Measurements from ENCODE around the gene ECPAS. TPM values are rescaled to one million over a fixed set of nuclear protein-coding genes. Genes with fewer than 3 reads are reported as not detected.

Gene ECPAS
- total RNA-seq, 1 experiment from 2014 or later: 116 TPM

- Histone ChIP-seq H3K27me3 (replicated peaks; ENCODE audit: insufficient read depth, low read depth, low read length, poor library complexity) (no peaks in the 10 kb centered on the region), H3K9me3 (ENCODE audit: low read depth, low read length, poor library complexity, severe bottlenecking) (no peaks in the 10 kb centered on the region), H3K36me3 (ENCODE audit: insufficient read depth, low read length, poor library complexity, severe bottlenecking) (no peaks in the 10 kb centered on the region), H3K4me1 (ENCODE audit: insufficient read depth, low read length, poor library complexity, severe bottlenecking) (peaks cover 9% of the 10 kb centered on the region), H3K27ac (ENCODE audit: low read depth, low read length, poor library complexity, severe bottlenecking) (no peak overlapping the region), H3K4me3 (ENCODE audit: low read depth, low read length, poor library complexity, severe bottlenecking) (no peak overlapping the region)
- CTCF ChIA-PET: no interaction called here
- no peak for TF ChIP-seq EZH2 (IDR thresholded peaks at IDR 0.05; ENCODE audit: borderline replicate concordance, low read depth, low read length, poor library complexity, severe bottlenecking)
- TF ChIP-seq, protein P1, sequence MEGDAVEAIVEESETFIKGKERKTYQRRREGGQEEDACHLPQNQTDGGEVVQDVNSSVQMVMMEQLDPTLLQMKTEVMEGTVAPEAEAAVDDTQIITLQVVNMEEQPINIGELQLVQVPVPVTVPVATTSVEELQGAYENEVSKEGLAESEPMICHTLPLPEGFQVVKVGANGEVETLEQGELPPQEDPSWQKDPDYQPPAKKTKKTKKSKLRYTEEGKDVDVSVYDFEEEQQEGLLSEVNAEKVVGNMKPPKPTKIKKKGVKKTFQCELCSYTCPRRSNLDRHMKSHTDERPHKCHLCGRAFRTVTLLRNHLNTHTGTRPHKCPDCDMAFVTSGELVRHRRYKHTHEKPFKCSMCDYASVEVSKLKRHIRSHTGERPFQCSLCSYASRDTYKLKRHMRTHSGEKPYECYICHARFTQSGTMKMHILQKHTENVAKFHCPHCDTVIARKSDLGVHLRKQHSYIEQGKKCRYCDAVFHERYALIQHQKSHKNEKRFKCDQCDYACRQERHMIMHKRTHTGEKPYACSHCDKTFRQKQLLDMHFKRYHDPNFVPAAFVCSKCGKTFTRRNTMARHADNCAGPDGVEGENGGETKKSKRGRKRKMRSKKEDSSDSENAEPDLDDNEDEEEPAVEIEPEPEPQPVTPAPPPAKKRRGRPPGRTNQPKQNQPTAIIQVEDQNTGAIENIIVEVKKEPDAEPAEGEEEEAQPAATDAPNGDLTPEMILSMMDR (conservative IDR thresholded peaks at IDR 0.05; ENCODE audit: low read depth, low read length): no peak
- intact Hi-C loops (cut with micrococcal nuclease; ENCODE audit: unreplicated experiment): no loop called here
- BruUV-seq (replicated peaks): no TSS peak
- POLR2A ChIA-PET (ENCODE audit: low non-redundant PET): no interaction called here
- DNase-seq (ENCODE audit: low spot score): no peak
Observed at GRCh38 chr9:111475195-111475594, 9.0 kb downstream of the ECPAS start.

DNA sequence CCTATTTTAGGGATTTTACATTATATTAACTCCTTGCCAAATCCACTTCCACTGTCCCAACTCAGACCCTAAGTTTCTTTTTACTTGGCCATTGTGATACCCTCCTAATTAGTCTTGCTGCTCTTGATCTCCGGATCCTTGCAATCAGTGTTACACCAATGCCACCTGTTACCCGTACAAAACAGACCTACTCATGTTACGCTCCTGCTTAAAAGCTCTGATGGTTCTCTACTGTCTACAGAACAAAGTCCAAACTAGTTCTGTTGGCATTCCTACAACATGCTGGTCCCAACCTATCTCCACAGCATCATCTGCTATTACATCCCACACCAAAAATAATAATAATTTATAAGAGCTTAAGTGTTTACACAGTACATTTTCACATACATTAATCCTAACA is 9.8 kb downstream of the ECPAS start:
- H3K36me3 ChIP-seq (ENCODE audit: insufficient read depth, low read length, poor library complexity, severe bottlenecking): no peaks in the 10 kb centered on the region
- no peaks in the 10 kb centered on the region for H3K9me3 ChIP-seq (ENCODE audit: low read depth, low read length, poor library complexity, severe bottlenecking)
- BruUV-seq (replicated peaks): no TSS peak
- peaks cover 9% of the 10 kb centered on the region for H3K4me1 ChIP-seq (ENCODE audit: insufficient read depth, low read length, poor library complexity, severe bottlenecking)
- TF ChIP-seq EZH2 (IDR thresholded peaks at IDR 0.05; ENCODE audit: borderline replicate concordance, low read depth, low read length, poor library complexity, severe bottlenecking): no peak
- TF ChIP-seq, protein P1 (conservative IDR thresholded peaks at IDR 0.05; ENCODE audit: low read depth, low read length): no peak
- no peak overlapping the region for H3K4me3 ChIP-seq (ENCODE audit: low read depth, low read length, poor library complexity, severe bottlenecking)
- intact Hi-C loops (cut with micrococcal nuclease; ENCODE audit: unreplicated experiment): no loop called here
- ChIA-PET CTCF (no interaction called here), POLR2A (ENCODE audit: low non-redundant PET) (no interaction called here)
- no peak for DNase-seq (ENCODE audit: low spot score)
- no peaks in the 10 kb centered on the region for H3K27me3 ChIP-seq (replicated peaks; ENCODE audit: insufficient read depth, low read depth, low read length, poor library complexity)
- no peak overlapping the region for H3K27ac ChIP-seq (ENCODE audit: low read depth, low read length, poor library complexity, severe bottlenecking)

- ChIA-PET CTCF (no interaction called here), POLR2A (ENCODE audit: low non-redundant PET) (no interaction called here)
- no peak overlapping the region for H3K27ac ChIP-seq (ENCODE audit: low read depth, low read length, poor library complexity, severe bottlenecking)
- H3K27me3 ChIP-seq (replicated peaks; ENCODE audit: insufficient read depth, low read depth, low read length, poor library complexity): no peaks in the 10 kb centered on the region
- TF ChIP-seq, protein P1 (conservative IDR thresholded peaks at IDR 0.05; ENCODE audit: low read depth, low read length): no peak
- no peak for TF ChIP-seq EZH2 (IDR thresholded peaks at IDR 0.05; ENCODE audit: borderline replicate concordance, low read depth, low read length, poor library complexity, severe bottlenecking)
- peaks cover 9% of the 10 kb centered on the region for H3K4me1 ChIP-seq (ENCODE audit: insufficient read depth, low read length, poor library complexity, severe bottlenecking)
- peaks cover 2% of the 10 kb centered on the region for H3K9me3 ChIP-seq (ENCODE audit: low read depth, low read length, poor library complexity, severe bottlenecking)
- intact Hi-C loops (cut with micrococcal nuclease; ENCODE audit: unreplicated experiment): no loop called here
- no peak overlapping the region for H3K4me3 ChIP-seq (ENCODE audit: low read depth, low read length, poor library complexity, severe bottlenecking)
- BruUV-seq (replicated peaks): no TSS peak
- no peak for DNase-seq (ENCODE audit: low spot score)
- no peaks in the 10 kb centered on the region for H3K36me3 ChIP-seq (ENCODE audit: insufficient read depth, low read length, poor library complexity, severe bottlenecking)
Observed at GRCh38 chr9:111467778-111468367, 16.3 kb downstream of the ECPAS start.

Data from A673 (cell line).